HEK293 (cell line): ENCODE data around the gene PLCH2.
A peak's percentile ranks its signal among the peaks of the same experiment; 100 is the strongest.

ENCODE experiments used
- HOXD13 ChIP-seq: sonication (generic); formaldehyde crosslinking; IDR thresholded peaks from 2 replicates; pipeline ENCODE4 v1.8.0; 2022; ENCODE audit warnings: missing genetic modification reagents, borderline replicate concordance
- KLF1 ChIP-seq: fragments of 450-650 bp; formaldehyde crosslinking; IDR thresholded peaks from 2 replicates; pipeline ENCODE4 v1.5.1; 2016; ENCODE audit warnings: missing biosample characterization, missing genetic modification characterization
- OSR2 ChIP-seq: fragments of 450-650 bp; formaldehyde crosslinking; IDR thresholded peaks from 2 replicates; pipeline ENCODE4 v1.5.1; 2016; ENCODE audit warnings: missing biosample characterization, missing genetic modification characterization
- SCRT1 ChIP-seq: fragments of 450-650 bp; formaldehyde crosslinking; IDR thresholded peaks from 2 replicates; pipeline ENCODE4 v1.5.1; 2016; ENCODE audit warnings: missing biosample characterization, missing genetic modification characterization, borderline replicate concordance
- SCRT2 ChIP-seq: fragments of 450-650 bp; formaldehyde crosslinking; IDR thresholded peaks from 2 replicates; pipeline ENCODE4 v1.5.1; 2016; ENCODE audit warnings: missing biosample characterization, missing genetic modification characterization
- ZNF16 ChIP-seq: fragments of 450-650 bp; formaldehyde crosslinking; IDR thresholded peaks from 2 replicates; pipeline ENCODE4 v1.5.1; 2016; ENCODE audit warnings: low read depth, missing biosample characterization, missing genetic modification characterization
- ZNF202 ChIP-seq: fragments of 450-650 bp; formaldehyde crosslinking; IDR thresholded peaks from 2 replicates; pipeline ENCODE4 v1.5.1; 2016; ENCODE audit warnings: missing biosample characterization, missing genetic modification characterization, borderline replicate concordance
- ZNF211 ChIP-seq: fragments of 450-650 bp; formaldehyde crosslinking; IDR thresholded peaks from 2 replicates; pipeline ENCODE4 v1.5.1; 2016; ENCODE audit warnings: low read depth, missing biosample characterization, missing genetic modification characterization
- ZNF221 ChIP-seq: fragments of 450-650 bp; formaldehyde crosslinking; IDR thresholded peaks from 2 replicates; pipeline ENCODE4 v1.5.1; 2017; ENCODE audit warnings: missing biosample characterization, missing genetic modification characterization, borderline replicate concordance
- ZNF292 ChIP-seq: fragments of 450-650 bp; formaldehyde crosslinking; IDR thresholded peaks from 2 replicates; pipeline ENCODE4 v1.5.1; 2016; ENCODE audit warnings: low read depth, missing biosample characterization, missing genetic modification characterization, borderline replicate concordance
- ZNF416 ChIP-seq: fragments of 450-650 bp; formaldehyde crosslinking; IDR thresholded peaks from 2 replicates; pipeline ENCODE4 v1.5.1; 2016; ENCODE audit warnings: missing biosample characterization, missing genetic modification characterization
- ZNF544 ChIP-seq: fragments of 450-650 bp; formaldehyde crosslinking; IDR thresholded peaks from 2 replicates; pipeline ENCODE4 v1.5.0; 2017; ENCODE audit warnings: missing biosample characterization, missing genetic modification characterization
- ZNF558 ChIP-seq: fragments of 450-650 bp; formaldehyde crosslinking; IDR thresholded peaks from 2 replicates; pipeline ENCODE4 v1.5.1; 2016; ENCODE audit warnings: missing biosample characterization, missing genetic modification characterization
- ZNF560 ChIP-seq: fragments of 450-650 bp; formaldehyde crosslinking; IDR thresholded peaks from 2 replicates; pipeline ENCODE4 v1.5.1; 2017; ENCODE audit warnings: missing biosample characterization, missing genetic modification characterization, borderline replicate concordance
- ZNF610 ChIP-seq: fragments of 450-650 bp; formaldehyde crosslinking; IDR thresholded peaks from 2 replicates; pipeline ENCODE4 v1.5.1; 2016; ENCODE audit warnings: missing biosample characterization, missing genetic modification characterization, borderline replicate concordance
- ZNF623 ChIP-seq: fragments of 450-650 bp; formaldehyde crosslinking; IDR thresholded peaks from 2 replicates; pipeline ENCODE4 v1.5.1; 2016; ENCODE audit warnings: missing biosample characterization, missing genetic modification characterization
- ZNF654 ChIP-seq: fragments of 450-650 bp; formaldehyde crosslinking; IDR thresholded peaks from 2 replicates; pipeline ENCODE4 v1.5.1; 2016; ENCODE audit warnings: low read depth, missing biosample characterization, missing genetic modification characterization
- ZNF777 ChIP-seq: fragments of 450-650 bp; formaldehyde crosslinking; IDR thresholded peaks from 2 replicates; pipeline ENCODE4 v1.5.1; 2017; ENCODE audit warnings: missing biosample characterization, missing genetic modification characterization, borderline replicate concordance
- ZNF791 ChIP-seq: fragments of 450-650 bp; formaldehyde crosslinking; IDR thresholded peaks from 2 replicates; pipeline ENCODE4 v1.5.1; 2016; ENCODE audit warnings: missing biosample characterization, missing genetic modification characterization
- ZNF830 ChIP-seq: fragments of 450-650 bp; IDR thresholded peaks from 2 replicates; pipeline ENCODE4 v1.5.0; 2018; ENCODE audit warnings: missing biosample characterization, missing genetic modification characterization, low read depth, mild to moderate bottlenecking, moderate library complexity
- TF ChIP-seq, protein P1 (sequence below): fragments of 450-650 bp; formaldehyde crosslinking; IDR thresholded peaks from 2 replicates; pipeline ENCODE4 v1.5.1; 2017; ENCODE audit warnings: missing biosample characterization, mild to moderate bottlenecking, missing genetic modification characterization, moderate library complexity
- TF ChIP-seq, protein P2 (sequence below): fragments of 450-650 bp; formaldehyde crosslinking; IDR thresholded peaks from 2 replicates; pipeline ENCODE4; 2016; ENCODE audit warnings: missing biosample characterization, missing genetic modification characterization
- TF ChIP-seq, protein P3 (sequence below): fragments of 450-650 bp; formaldehyde crosslinking; IDR thresholded peaks from 2 replicates; pipeline ENCODE4 v1.5.1; 2016; ENCODE audit warnings: missing biosample characterization, missing genetic modification characterization
- TF ChIP-seq, protein P4 (sequence below): fragments of 450-650 bp; formaldehyde crosslinking; IDR thresholded peaks from 2 replicates; pipeline ENCODE4 v1.5.1; 2016; ENCODE audit warnings: missing biosample characterization, missing genetic modification characterization, borderline replicate concordance
- TF ChIP-seq, protein P5 (sequence below): fragments of 450-650 bp; formaldehyde crosslinking; IDR thresholded peaks from 2 replicates; pipeline ENCODE4 v1.5.1; 2016; ENCODE audit warnings: missing biosample characterization, missing genetic modification characterization
- TF ChIP-seq, protein P6 (sequence below): fragments of 450-650 bp; formaldehyde crosslinking; IDR thresholded peaks from 2 replicates; pipeline ENCODE4 v1.5.1; 2016; ENCODE audit warnings: missing biosample characterization, missing genetic modification characterization, low read depth

PLCH2 gene

DNA sequence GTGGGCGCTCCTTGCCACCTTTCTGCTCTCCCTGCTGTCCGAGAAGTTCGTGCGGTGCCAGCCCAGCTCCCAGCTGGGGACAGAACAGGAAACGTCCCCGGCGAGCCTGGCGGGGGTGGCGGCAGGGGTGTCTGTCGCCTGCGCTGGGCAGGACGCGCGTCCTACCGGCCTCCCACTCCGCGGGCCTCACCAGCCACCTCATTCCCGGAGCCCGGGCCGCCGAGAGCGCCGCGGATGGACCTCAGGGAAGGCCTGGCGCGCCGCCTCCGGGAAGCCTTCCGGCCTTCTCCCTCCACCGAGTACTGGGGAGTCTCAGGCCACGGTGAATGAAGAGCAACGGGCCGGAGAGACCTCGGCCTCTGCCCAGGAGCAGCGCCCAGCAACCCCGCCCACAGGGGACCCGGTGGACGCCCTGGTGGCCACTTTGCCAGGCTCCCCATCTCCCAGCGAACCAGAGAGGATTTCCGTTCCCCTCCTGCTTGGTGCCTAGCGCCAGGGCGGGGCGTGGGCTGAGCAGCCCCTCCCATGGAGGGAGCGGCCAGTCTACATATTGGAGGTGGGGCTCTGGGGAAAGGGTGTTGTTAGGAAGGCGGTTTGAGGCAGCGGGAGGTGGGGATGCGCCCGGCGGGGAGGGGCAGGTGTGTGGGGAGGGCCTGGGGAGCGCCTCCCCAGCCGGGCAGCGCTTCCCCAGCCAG, 70.6 kb downstream of the PLCH2 start (continued):
- no peak for TF ChIP-seq ZNF211 (tag by site-specific recombination)
- no peak for TF ChIP-seq ZNF623 (tag by site-specific recombination)
- TF ChIP-seq, protein P1, sequence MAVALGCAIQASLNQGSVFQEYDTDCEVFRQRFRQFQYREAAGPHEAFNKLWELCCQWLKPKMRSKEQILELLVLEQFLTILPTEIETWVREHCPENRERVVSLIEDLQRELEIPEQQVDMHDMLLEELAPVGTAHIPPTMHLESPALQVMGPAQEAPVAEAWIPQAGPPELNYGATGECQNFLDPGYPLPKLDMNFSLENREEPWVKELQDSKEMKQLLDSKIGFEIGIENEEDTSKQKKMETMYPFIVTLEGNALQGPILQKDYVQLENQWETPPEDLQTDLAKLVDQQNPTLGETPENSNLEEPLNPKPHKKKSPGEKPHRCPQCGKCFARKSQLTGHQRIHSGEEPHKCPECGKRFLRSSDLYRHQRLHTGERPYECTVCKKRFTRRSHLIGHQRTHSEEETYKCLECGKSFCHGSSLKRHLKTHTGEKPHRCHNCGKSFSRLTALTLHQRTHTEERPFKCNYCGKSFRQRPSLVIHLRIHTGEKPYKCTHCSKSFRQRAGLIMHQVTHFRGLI (tag by site-specific recombination): no peak
- no peak for TF ChIP-seq SCRT2 (tag by site-specific recombination)
- no peak for TF ChIP-seq ZNF221 (tag by site-specific recombination)
- TF ChIP-seq ZNF791 (tag by site-specific recombination): no peak
- no peak for TF ChIP-seq ZNF16 (tag by site-specific recombination)
- TF ChIP-seq ZNF416 (tag by site-specific recombination): no peak
- TF ChIP-seq ZNF777: no peak
- no peak for TF ChIP-seq ZNF558 (tag by site-specific recombination)
- TF ChIP-seq, protein P2, sequence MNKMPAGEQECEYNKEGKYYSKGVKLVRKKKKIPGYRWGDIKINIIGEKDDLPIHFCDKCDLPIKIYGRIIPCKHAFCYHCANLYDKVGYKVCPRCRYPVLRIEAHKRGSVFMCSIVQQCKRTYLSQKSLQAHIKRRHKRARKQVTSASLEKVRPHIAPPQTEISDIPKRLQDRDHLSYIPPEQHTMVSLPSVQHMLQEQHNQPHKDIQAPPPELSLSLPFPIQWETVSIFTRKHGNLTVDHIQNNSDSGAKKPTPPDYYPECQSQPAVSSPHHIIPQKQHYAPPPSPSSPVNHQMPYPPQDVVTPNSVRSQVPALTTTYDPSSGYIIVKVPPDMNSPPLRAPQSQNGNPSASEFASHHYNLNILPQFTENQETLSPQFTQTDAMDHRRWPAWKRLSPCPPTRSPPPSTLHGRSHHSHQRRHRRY (tag by site-specific recombination): no peak
- TF ChIP-seq SCRT1 (tag by site-specific recombination): no peak
- no peak for TF ChIP-seq ZNF202
- TF ChIP-seq KLF1: peak; percentile 96
- 0 out of 2 replicates have a peak, but pooled peaks have one; percentile 30 for TF ChIP-seq OSR2 (tag by site-specific recombination)
- no peak for TF ChIP-seq ZNF560 (tag by site-specific recombination)
- TF ChIP-seq, protein P3, sequence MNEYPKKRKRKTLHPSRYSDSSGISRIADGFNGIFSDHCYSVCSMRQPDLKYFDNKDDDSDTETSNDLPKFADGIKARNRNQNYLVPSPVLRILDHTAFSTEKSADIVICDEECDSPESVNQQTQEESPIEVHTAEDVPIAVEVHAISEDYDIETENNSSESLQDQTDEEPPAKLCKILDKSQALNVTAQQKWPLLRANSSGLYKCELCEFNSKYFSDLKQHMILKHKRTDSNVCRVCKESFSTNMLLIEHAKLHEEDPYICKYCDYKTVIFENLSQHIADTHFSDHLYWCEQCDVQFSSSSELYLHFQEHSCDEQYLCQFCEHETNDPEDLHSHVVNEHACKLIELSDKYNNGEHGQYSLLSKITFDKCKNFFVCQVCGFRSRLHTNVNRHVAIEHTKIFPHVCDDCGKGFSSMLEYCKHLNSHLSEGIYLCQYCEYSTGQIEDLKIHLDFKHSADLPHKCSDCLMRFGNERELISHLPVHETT: no peak
- peak; percentile 88; the same call in 1 of the 2 replicates for TF ChIP-seq ZNF610 (tag by site-specific recombination)
- TF ChIP-seq, protein P4, sequence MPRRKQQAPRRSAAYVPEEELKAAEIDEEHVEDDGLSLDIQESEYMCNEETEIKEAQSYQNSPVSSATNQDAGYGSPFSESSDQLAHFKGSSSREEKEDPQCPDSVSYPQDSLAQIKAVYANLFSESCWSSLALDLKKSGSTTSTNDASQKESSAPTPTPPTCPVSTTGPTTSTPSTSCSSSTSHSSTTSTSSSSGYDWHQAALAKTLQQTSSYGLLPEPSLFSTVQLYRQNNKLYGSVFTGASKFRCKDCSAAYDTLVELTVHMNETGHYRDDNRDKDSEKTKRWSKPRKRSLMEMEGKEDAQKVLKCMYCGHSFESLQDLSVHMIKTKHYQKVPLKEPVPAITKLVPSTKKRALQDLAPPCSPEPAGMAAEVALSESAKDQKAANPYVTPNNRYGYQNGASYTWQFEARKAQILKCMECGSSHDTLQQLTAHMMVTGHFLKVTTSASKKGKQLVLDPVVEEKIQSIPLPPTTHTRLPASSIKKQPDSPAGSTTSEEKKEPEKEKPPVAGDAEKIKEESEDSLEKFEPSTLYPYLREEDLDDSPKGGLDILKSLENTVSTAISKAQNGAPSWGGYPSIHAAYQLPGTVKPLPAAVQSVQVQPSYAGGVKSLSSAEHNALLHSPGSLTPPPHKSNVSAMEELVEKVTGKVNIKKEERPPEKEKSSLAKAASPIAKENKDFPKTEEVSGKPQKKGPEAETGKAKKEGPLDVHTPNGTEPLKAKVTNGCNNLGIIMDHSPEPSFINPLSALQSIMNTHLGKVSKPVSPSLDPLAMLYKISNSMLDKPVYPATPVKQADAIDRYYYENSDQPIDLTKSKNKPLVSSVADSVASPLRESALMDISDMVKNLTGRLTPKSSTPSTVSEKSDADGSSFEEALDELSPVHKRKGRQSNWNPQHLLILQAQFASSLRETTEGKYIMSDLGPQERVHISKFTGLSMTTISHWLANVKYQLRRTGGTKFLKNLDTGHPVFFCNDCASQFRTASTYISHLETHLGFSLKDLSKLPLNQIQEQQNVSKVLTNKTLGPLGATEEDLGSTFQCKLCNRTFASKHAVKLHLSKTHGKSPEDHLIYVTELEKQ (tag by site-specific recombination): no peak
- TF ChIP-seq, protein P5, sequence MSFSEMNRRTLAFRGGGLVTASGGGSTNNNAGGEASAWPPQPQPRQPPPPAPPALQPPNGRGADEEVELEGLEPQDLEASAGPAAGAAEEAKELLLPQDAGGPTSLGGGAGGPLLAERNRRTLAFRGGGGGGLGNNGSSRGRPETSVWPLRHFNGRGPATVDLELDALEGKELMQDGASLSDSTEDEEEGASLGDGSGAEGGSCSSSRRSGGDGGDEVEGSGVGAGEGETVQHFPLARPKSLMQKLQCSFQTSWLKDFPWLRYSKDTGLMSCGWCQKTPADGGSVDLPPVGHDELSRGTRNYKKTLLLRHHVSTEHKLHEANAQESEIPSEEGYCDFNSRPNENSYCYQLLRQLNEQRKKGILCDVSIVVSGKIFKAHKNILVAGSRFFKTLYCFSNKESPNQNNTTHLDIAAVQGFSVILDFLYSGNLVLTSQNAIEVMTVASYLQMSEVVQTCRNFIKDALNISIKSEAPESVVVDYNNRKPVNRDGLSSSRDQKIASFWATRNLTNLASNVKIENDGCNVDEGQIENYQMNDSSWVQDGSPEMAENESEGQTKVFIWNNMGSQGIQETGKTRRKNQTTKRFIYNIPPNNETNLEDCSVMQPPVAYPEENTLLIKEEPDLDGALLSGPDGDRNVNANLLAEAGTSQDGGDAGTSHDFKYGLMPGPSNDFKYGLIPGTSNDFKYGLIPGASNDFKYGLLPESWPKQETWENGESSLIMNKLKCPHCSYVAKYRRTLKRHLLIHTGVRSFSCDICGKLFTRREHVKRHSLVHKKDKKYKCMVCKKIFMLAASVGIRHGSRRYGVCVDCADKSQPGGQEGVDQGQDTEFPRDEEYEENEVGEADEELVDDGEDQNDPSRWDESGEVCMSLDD: peak; percentile 62; the same call in 1 of the 2 replicates
- no peak for TF ChIP-seq ZNF830 (tag by site-specific recombination)
- TF ChIP-seq ZNF654: no peak
- no peak for TF ChIP-seq ZNF544 (tag by site-specific recombination)
- TF ChIP-seq, protein P6, sequence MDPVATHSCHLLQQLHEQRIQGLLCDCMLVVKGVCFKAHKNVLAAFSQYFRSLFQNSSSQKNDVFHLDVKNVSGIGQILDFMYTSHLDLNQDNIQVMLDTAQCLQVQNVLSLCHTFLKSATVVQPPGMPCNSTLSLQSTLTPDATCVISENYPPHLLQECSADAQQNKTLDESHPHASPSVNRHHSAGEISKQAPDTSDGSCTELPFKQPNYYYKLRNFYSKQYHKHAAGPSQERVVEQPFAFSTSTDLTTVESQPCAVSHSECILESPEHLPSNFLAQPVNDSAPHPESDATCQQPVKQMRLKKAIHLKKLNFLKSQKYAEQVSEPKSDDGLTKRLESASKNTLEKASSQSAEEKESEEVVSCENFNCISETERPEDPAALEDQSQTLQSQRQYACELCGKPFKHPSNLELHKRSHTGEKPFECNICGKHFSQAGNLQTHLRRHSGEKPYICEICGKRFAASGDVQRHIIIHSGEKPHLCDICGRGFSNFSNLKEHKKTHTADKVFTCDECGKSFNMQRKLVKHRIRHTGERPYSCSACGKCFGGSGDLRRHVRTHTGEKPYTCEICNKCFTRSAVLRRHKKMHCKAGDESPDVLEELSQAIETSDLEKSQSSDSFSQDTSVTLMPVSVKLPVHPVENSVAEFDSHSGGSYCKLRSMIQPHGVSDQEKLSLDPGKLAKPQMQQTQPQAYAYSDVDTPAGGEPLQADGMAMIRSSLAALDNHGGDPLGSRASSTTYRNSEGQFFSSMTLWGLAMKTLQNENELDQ (tag by site-specific recombination): no peak
- no peak for TF ChIP-seq ZNF292 (tag by site-specific recombination)
- TF ChIP-seq HOXD13 (CRISPR knock-in tag): no peak
